Skin epidermis (tissue), 12 donors: ENCODE results near the gene MYL6B.
A peak's percentile ranks its signal among the peaks of the same experiment; 100 is the strongest.

Experiments
- H3K27ac ChIP-seq, 21 experiments: fragments of 200-600 bp; sonication (generic) in 11 of 21; one replicate each; pipeline ENCODE4 v1.5.0; 2020; ENCODE audit warnings: mild to moderate bottlenecking in 3 of 21, inconsistent platforms in 2 of 21, moderate library complexity in 2 of 21
- H3K4me3 ChIP-seq, 7 experiments: fragments of 200-600 bp; sonication (generic) in 2 of 7; one replicate each; pipeline ENCODE4 v1.5.0; 2020; ENCODE audit warnings: inconsistent platforms in 2 of 7, mild to moderate bottlenecking in 2 of 7, moderate library complexity in 1 of 7

The MYL6B gene

GRCh38 chr12:56120158-56120846 is 32.1 kb upstream of the MYL6B start:
- H3K27ac ChIP-seq, result peak overlapping the region in 7 of 21 experiments; percentile 17 to 92 (median 69)
- no peak overlapping the region for H3K4me3 ChIP-seq

GRCh38 chr12:56121204-56121870 is 31.1 kb upstream of the MYL6B start:
- Histone ChIP-seq H3K4me3 (no peak overlapping the region), H3K27ac (peak overlapping the region in 1 of 21 experiments; percentile 11)

- Histone ChIP-seq H3K4me3 (no peak overlapping the region), H3K27ac (peak overlapping the region in 1 of 21 experiments; percentile 39)
Observed at GRCh38 chr12:56122637-56123036, 29.8 kb upstream of the MYL6B start.

- H3K27ac ChIP-seq, result no peak overlapping the region
- H3K4me3 ChIP-seq, result no peak overlapping the region
Observed at GRCh38 chr12:56124133-56124532, 28.3 kb upstream of the MYL6B start.

GRCh38 chr12:56126732-56127239 is 25.6 kb upstream of the MYL6B start:
- Histone ChIP-seq H3K27ac (peak overlapping the region in 20 of 21 experiments; percentile 8 to 91 (median 70)), H3K4me3 (peak overlapping the region in 1 of 7 experiments; percentile 75)

GRCh38 chr12:56127485-56127887 is 24.9 kb upstream of the MYL6B start:
- H3K27ac ChIP-seq, result peak overlapping the region in 19 of 21 experiments; percentile 7 to 91 (median 71)
- peak overlapping the region in 5 of 7 experiments; percentile 6 to 88 (median 75) for H3K4me3 ChIP-seq

- H3K4me3 ChIP-seq, result peak within 1 kb of the TSS; percentile 66 to 88 (median 75)
- H3K27ac ChIP-seq, result peak within 1 kb of the TSS; percentile 75 to 93 (median 86)
Observed at GRCh38 chr12:56127888-56128669, 24.3 kb upstream of the MYL6B start, which contains the start of gene ESYT1. ESYT1 (plus strand) TSS chr12:56128267; CDS start chr12:56128320, 53 bp downstream.

GRCh38 chr12:56128670-56129205 is 23.6 kb upstream of the MYL6B start:
- peak overlapping the region; percentile 75 to 93 (median 86) for H3K27ac ChIP-seq
- H3K4me3 ChIP-seq, result peak overlapping the region; percentile 66 to 88 (median 75)

- Histone ChIP-seq H3K4me3 (peak overlapping the region; percentile 66 to 88 (median 75)), H3K27ac (peak overlapping the region in 20 of 21 experiments; percentile 75 to 93 (median 86))
Observed at GRCh38 chr12:56129206-56129941, 23.0 kb upstream of the MYL6B start.

- peak overlapping the region in 20 of 21 experiments; percentile 75 to 93 (median 86) for H3K27ac ChIP-seq
- peak overlapping the region; percentile 66 to 88 (median 75) for H3K4me3 ChIP-seq
Observed at GRCh38 chr12:56129942-56130495, 22.4 kb upstream of the MYL6B start.

GRCh38 chr12:56130876-56131275 is 21.5 kb upstream of the MYL6B start:
- no peak overlapping the region for H3K4me3 ChIP-seq
- peak overlapping the region in 6 of 21 experiments; percentile 41 to 93 (median 86) for H3K27ac ChIP-seq

GRCh38 chr12:56134897-56135296 is 17.5 kb upstream of the MYL6B start:
- no peak overlapping the region for H3K27ac ChIP-seq
- no peak overlapping the region for H3K4me3 ChIP-seq

- no peak overlapping the region for H3K27ac ChIP-seq
- no peak overlapping the region for H3K4me3 ChIP-seq
Observed at GRCh38 chr12:56137853-56138571, 14.4 kb upstream of the MYL6B start.

- Histone ChIP-seq H3K27ac (peak overlapping the region in 7 of 21 experiments; percentile 3 to 76 (median 14)), H3K4me3 (no peak overlapping the region)
Observed at GRCh38 chr12:56141946-56142784, 10.2 kb upstream of the MYL6B start.

- peak overlapping the region in 11 of 21 experiments; percentile 4 to 76 (median 37) for H3K27ac ChIP-seq
- H3K4me3 ChIP-seq, result no peak overlapping the region
Observed at GRCh38 chr12:56143217-56143616, 9.2 kb upstream of the MYL6B start.

GRCh38 chr12:56143870-56144269 is 8.5 kb upstream of the MYL6B start:
- H3K27ac ChIP-seq, result peak overlapping the region in 8 of 21 experiments; percentile 32 to 76 (median 45)
- no peak overlapping the region for H3K4me3 ChIP-seq

GRCh38 chr12:56145217-56145616 is 7.2 kb upstream of the MYL6B start:
- peak overlapping the region in 3 of 21 experiments; percentile 7 to 64 (median 26) for H3K27ac ChIP-seq

More at GRCh38 chr12:56145217-56145616, 7.2 kb upstream of the MYL6B start:
- H3K4me3 ChIP-seq, result no peak overlapping the region
